Measurements from ENCODE around the gene ULBP2.
"Not testable (repeated sequence)": the region's sequence is repeated elsewhere in the genome, so short reads cannot be mapped to it uniquely, and the experiment has no call there.

ULBP2 gene

DNA sequence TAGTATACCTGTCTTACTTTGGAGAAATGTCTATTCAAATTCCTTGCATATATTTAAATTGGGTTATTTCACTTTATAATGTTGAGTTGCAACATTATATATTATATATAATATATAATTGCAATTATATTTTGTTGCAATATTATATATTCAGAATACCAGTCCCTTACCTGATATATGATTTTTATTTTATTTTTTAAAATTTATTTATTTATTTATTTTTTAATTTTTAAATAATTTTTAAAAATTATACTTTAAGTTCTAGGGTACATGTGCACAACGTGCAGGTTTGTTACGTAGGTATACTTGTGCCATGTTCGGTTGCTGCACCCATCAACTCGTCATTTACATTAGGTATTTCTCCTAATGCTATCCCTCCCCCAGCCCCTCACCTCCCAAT is 14.8 kb upstream of the ULBP2 start:
- not testable (repeated sequence) for FAIRE-seq

DNA sequence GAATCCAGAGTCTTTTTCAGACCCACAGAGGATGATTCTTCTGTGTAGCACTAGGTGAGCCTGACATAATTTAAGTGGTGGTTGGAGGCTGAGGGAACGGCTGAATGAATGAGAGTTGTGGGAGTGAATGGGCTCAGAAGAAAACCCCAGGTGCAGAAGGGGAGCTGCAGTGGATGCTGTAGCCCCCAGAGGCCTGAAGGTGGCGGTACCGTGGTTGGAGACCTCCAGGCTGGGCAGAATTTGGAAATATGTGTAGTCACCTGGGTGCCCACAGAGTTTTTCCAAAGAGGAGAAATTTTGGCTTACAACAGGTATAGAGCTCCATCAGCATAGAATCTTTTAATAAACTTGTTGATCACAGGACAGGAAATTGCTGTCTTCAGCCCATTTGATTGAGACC is 12.4 kb upstream of the ULBP2 start:
- no peak for FAIRE-seq

DNA sequence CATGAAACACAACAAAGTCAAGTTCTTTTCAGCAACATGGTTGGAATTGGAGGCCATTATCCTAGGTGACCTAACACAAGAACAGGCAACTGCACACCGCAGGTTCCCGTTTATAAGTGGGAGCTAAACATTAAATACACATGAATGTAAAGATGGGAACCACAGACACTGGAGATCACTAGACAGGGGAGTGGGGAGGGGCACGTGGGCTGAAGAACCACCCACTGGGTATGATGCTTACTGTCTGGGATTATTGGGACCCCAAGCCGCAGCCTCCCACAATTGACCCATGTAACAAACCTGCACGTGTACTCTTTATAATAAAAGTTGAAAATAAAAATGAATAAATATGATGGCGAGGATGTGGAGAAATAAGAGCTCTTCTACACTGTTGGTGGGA is 10.3 kb upstream of the ULBP2 start:
- no peak for FAIRE-seq

DNA sequence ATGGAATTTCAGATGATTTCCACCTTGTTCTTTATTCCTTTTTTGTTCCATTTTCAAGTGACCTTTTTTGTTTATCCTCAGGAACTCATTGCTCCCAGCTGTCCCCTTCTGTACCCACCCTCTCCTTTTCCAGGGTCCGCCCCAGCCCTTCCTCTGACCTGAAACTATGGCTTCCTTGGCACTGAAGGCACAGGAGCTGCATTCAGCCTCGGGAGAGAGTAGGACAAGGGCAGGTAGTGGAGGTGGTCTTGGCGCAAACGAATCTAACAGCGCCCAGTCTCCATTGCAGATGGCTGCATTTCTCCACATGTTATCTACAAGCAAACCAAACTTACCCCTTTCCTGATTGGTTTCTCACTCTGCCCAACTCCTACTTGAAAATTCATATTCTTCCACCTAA is 8.8 kb upstream of the ULBP2 start:
- FAIRE-seq: no peak

DNA sequence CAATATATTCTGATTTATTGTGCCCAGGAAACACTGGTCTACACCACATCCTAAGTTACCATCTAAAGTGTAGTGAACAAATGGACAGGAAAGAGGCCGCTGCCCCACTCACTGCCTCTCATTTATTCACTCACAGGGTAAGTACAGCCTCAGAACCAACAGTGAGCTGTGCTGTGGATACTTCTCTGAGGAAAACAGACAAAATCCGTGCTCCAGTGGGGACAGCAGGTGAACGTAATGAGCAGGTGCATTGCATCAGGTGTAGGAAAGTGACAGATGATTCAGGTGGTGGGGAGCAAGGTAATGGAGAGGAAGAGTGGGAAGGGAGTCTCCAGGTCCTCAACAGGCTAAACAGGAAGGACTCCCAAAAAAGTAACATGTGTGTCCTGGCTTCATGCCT is 8.4 kb upstream of the ULBP2 start:
- no peak for FAIRE-seq

DNA sequence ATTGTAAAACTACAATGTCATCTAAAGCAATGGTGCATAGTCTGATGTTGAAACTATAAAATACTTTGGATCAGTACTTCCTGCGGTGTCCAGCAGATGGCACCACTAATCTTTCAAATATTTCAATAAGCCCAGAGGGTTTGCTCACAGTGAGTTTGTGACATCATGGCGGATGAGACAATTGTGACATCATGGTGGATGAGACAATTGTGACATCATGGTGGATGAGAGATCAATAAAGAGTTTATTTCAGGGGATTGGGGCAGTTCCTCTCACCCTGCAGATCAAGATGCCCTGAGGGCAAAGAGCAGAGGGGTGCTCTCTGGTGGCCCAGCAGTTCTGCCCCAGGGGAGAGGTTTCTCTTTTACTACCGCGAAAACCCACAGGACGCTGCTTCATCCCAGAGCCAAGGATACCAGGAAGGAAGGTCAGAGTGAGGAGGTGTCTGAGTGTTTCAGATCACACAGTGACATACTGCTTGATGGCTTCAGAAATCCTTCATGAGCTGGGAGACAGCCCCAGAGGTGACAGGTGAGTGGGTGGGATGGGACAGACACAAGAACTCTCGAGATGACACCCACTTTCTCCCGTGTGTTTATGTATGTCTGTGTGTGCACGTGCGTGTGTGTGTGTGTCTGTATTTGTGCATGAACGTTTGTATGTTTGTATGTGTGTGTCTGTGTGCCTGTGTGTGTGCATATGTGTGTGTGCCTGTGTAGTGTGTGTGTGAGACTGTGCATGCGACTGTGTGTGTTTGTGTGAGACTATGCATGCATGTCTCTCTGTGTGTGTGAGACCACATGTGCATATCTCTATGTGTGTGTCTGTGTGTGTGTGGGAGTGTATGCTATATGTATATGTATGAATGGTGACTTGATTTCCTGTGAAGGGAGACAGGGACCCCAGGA is 7.3 kb upstream of the ULBP2 start:
- no peak for FAIRE-seq

DNA sequence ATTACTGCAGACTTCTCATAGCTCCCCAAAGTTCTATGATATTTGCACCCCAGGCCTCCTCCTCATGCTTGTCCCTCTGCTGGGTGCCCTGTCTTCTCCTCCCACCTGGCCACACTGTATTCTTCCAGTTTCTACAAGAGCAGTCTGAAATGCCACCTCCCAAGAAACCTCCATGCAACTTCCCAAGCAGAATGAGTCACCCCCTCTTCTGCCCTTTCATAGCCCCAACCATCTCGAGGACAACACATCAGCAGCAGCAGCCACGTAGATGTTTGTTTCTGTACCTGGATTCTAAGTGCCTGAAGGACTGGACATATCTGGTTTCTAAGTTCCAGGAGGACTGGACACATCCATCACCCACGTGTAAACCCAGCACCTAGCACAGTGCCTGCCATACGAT is 6.6 kb upstream of the ULBP2 start:
- FAIRE-seq: no peak

DNA sequence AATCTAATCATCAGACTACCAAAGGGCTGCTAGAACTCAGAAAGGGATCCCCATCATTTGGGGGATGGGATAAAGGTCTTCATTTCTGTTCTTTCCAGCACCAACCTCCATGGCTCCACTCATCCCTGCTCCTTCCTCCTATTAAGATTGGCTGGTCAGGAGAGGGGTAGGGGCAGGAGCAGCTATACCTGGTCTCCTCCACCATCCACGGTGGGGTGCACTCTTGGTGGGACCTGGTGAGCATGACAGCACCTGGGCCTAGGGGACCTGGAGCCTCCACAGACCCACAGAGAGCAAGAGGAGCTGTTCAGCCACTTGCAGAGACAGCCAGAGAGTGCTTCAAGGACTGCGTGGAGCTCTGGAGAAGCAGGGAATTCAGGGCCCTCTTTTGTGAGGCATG is 6.1 kb upstream of the ULBP2 start:
- FAIRE-seq: no peak

DNA sequence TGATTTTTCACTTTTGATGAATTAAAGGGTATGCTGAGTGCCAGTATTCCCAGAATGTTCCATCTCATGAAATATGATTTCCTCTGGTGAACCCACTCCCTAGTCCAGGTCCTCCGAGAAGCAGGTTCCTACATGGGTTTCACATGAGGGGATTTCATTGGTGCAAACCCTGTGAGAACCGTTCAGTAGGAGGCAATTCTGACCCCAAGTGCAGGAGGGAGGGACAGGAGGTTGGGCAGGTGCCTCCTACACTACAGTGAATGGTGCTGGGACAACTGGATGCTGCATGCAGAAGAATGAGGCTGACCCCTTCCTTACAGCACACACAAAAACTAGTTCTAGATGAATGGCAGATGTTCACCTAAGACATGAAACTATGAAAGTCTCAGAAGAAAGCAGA is 5.1 kb upstream of the ULBP2 start:
- no peak for FAIRE-seq

DNA sequence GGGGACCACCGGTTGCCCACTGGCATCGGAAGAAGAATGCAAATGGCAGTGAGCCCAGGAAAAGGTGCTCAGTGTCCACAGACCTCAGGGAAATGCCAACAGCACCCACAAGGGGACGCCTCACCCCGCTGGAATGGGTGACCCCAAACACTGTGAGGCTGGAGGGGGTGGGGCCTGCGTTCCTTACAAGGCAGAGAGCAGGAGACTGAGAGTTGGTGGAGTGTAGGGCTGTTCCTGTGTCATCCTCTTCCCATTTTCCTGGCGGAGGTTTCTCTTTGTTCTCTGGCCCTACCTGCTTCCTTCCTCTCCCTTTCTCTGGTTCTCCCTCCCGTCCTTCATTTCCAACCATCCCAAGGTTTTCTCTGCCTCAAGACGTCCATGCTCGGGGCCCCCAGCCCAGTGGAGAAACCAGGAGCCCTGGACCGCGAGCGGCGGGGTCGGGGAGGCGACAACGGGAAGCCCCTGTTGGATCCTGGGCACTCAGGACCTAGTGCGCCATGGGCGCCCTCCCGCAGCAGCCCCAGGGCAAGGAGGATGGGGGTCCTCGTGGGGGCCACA is 3.7 kb upstream of the ULBP2 start:
- not testable (repeated sequence) for FAIRE-seq

DNA sequence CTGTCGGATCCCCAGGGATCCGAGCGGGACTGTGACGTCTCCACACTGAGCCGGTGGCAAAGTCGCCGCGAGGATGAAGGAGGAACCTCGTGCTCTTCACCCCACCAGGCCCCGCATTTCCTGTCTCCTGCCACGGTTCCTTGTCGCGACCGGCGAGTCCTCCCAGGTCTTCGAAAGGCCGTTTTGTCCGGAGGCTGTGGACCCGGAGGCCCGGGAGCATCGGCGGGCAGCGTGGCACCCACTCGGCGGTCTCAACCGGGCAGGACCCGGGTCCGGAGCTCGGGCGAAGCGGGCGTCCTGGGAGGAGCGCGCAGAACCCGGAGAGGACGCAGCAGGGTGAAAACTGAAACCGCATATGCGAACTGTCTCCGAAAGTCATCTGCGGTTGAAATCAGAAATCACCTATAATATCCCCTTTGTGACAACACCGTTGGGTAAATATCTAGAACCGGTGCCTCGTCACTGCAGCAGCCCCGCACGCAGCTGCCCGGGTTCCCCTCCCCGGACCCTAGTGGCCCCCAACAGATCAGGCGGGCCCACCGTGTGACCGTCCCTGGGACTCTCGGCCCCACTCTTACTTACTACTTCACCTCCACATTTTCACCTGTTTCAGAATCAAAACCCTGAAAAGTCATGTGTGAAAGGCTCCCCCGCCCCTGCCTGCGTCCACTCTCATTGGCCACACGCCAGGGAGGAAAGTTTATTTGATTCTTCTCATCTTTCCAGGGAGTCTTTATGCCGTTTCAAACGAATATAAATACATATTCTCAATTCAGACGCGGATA is 3.1 kb upstream of the ULBP2 start:
- FAIRE-seq: no peak

DNA sequence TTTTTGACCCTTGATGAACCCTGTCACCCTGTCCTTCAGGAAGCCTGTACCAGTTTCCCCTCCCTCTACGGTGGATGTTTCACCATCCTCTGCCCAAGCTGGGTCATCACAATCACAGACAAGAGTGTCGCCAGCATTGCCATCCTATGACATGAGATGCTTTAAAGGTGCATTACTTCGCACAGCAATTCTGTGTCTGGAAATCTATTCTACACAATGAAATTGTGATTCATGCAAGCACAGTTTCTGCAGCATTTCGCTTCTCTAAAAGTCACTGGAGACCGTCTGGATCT is 2.5 kb upstream of the ULBP2 start:
- no peak for FAIRE-seq

DNA sequence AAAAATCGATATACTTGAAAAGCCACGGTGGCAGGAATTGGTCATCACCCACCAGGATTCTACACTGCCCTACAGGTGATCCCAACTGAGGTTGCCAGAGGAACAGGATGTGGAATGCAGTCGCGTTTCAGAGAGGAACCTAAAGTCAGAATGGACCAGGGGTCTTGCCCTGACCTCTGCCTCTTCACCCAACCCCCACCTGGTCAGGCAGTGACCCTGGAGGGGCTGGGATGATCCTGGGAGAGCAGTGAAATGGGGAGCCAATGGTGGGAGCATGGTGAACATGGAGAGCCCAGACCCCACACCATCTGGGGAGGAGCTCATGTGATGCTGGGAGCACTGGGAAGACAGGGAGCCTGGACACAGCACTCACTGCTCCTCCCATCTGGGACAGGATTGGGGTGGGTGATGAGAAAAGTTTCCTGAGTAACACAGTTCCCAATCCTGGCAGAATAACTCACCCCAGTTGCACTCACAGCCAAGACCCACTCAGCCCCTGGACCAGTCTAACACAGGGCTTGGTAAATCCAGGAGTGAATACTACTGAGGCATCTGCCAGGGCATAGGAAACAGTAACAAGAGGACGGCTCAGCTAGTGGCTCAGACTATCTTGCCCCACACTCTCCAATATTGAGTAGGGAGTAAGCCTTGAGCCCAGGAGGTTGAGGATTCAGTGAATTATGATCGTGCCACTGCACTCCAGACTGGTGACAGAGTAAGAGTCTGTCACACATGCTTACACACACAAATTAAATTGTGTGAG is 1.7 kb upstream of the ULBP2 start:
- FAIRE-seq: no peak

DNA sequence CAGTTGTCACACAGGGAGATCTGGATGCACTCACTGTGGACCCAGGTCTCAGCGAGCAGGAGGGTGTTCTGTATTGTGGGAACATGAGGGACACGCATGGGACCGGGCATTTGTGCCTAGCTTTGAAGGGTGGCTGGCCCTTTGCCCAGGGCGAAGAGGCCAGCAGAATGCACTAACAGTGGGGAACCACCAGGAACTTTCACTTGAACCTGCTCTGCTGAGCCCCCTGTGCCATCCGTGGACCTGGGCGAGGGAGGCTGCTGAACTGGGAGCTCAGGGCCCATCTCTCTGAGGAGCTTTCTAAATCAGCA is 1.2 kb upstream of the ULBP2 start:
- no peak for FAIRE-seq

DNA sequence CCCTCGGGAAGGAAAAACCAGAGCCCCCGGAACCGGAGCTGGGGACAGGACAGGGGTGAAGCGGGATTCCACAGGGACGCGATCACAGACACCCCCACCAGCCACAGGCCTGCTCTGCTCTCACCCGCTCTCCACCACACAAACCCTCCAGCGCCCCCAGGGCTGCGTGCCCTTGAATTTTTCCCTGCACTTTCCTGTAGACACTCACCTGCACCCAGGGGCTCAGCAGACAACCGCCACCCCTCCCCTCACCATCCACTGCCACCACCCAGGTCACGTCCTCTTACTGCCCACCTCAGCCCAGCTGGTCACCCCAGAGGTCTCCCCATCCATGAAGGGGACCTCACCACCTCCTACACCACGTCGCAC is 631 bp downstream of the ULBP2 start:
- FAIRE-seq: no peak

DNA sequence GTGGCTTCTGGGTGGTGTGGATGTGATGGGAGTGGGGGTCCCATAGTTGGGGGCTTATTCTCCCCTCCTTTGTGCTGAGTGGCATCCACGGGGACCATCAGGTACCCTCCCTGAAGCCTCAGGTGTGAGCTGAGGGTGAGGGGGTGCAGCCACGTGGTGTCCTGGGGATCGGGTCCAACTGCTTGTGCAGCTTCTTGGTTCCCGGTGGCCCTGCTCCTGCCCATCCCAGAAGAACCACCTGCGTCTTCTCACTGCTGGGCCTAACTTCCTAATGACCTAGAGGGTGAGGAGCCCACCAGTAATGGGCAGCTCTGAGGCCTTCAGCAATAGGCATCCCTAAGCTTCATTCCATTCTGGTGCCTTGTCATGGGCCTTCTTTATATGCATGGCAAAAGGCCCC is 1.5 kb downstream of the ULBP2 start:
- not testable (repeated sequence) for FAIRE-seq

DNA sequence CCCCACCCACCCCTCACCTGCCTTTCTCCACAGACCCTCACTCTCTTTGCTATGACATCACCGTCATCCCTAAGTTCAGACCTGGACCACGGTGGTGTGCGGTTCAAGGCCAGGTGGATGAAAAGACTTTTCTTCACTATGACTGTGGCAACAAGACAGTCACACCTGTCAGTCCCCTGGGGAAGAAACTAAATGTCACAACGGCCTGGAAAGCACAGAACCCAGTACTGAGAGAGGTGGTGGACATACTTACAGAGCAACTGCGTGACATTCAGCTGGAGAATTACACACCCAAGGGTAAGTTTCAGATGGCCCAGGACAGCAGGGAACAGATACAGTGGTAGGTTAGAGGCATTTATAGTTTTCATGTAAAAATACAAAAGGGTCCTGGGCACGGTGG is 3.5 kb downstream of the ULBP2 start:
- FAIRE-seq: not testable (repeated sequence)

DNA sequence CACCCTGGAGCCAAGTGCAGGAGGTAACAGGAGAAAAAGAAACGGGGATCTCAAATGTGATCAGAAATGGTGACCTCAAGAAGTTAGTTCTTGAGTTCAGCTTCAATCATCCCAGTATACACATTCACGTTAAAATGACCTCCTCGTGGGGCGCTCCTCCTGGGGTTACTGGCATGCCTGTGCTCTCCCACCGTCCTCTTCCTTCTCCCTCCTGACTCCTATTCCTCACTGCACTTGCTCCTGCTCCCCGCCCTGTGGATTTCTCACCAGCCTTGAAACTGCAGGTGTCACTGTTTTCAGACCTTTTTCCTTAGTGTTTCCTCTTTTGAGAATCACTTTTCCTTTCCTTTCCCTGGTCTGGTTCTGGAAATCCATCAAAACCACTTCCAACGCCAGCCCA is 4.8 kb downstream of the ULBP2 start:
- FAIRE-seq: not testable (repeated sequence)

DNA sequence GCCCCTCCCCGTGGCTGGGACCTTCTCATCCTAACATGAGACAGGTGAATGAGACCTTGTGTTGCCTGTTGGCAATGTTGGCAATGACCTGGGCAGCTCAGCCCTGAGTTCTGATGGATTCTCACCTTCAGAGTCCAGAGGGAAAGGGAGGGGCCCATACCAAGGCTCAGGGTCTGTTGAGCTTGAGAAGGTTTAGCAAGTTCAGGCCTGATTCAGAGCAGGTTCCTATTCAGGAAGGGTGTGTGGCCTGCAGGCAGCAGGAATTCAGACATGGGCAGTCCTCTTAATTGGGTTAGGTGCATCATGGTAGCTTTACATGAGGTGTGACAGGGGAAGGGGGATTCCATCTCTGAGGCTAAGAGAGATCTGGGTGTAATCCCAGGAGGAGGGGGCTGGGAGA is 5.7 kb downstream of the ULBP2 start:
- not testable (repeated sequence) for FAIRE-seq

DNA sequence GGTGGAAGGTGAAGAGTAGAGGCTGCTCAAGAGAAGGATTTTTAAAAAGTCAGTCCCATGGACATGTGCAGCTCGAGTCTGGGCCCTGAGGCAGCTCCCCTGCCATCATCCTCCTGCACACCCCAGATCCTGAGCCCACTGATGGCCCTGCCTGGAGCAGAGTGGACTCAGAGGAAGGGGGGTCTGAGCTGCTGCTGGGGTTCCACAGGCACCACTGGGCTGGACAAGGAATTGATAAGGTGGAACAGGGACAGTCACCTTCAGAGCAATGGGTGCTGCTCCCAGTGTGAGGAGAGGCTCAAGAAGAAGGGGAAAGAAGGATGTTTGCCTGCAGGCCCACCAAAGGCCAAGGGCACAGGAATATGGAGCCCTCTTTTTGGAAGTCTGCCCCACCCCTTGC is 6.2 kb downstream of the ULBP2 start:
- no peak for FAIRE-seq

DNA sequence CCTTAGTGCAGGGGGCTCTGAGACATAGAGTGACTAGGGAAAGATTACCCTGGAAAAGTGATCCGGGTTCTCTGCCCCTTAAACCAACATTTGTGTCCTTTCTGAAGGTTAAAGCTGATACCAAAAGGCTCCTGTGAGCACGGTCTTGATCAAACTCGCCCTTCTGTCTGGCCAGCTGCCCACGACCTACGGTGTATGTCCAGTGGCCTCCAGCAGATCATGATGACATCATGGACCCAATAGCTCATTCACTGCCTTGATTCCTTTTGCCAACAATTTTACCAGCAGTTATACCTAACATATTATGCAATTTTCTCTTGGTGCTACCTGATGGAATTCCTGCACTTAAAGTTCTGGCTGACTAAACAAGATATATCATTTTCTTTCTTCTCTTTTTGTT is 6.8 kb downstream of the ULBP2 start:
- FAIRE-seq: no peak

DNA sequence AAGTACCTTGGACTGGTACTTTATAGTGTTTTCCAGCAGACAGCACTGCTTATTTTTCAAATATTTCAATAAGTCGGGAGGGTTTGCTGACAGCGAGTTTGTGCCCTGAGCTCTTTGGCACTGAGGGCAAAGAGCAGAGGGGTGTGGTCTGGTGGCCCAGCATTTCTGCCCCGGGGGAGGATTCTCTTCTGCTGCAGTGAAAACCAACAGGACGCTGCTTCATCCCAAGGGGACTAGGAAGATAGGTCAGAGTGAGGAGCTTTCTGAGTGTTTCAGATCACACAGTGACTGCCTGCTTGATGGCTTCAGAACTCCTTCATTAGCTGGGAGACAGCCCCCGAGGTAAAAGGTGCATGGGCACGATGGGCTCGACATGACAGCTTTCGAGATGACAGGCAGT is 8.6 kb downstream of the ULBP2 start:
- no peak for FAIRE-seq

DNA sequence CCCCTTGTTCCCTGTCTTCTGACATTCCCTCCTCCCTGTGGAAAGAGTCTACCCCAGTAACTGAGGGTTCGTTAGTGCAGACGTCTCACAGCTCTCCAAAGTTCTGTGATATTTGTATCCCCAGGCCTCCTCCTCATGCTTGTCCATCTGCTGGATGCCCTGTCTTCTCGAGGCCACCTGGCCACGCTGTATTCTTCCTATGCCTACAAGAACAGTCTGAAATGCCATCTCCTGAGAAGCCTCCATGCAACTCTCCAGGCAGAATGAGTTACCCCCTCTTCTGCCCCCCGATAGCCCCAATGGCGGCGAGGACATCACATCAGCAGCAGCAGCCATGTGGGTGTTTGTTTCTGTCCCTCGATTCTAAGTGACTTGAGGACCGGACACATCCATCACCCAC is 9.3 kb downstream of the ULBP2 start:
- no peak for FAIRE-seq

DNA sequence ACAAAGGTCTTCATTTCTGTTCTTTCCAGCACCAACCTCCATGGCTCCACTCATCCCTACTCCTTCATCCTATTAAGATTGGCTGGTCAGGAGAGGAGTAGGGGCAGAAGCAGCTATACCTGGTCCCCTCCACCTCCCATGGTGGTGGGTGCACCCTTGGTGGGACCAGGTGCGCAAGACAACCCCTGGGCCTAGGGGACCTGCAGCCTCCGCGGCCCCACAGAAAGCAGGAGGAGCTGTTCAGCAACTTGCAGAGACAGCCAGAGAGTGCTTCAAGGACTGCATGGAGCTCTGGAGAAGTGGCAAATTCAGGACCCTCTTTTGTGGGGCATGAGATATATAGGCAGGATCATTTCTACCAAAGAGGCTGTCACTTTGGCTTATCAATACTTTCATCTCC is 9.8 kb downstream of the ULBP2 start:
- no peak for FAIRE-seq
